NT2/D1 (cell line): ENCODE results near the gene STXBP5L.

ENCODE experiments used
- SUZ12 ChIP-seq: IDR thresholded peaks from 2 replicates; pipeline ENCODE4 v1.6.1; 2011; ENCODE audit not compliant: insufficient read length, insufficient read depth; ENCODE audit errors: extremely low read depth
- YY1 ChIP-seq: IDR thresholded peaks from 2 replicates; pipeline ENCODE4 v1.6.1; 2011; ENCODE audit not compliant: insufficient read length, insufficient read depth
- ZNF274 ChIP-seq: IDR thresholded peaks from 2 replicates; pipeline ENCODE4 v1.6.1; 2011; ENCODE audit warnings: mild to moderate bottlenecking, low read depth, low read length

GRCh38 chr3:121063628-121064027 is 155.6 kb downstream of the STXBP5L start:
- TF ChIP-seq YY1 = no peak
- no peak for TF ChIP-seq SUZ12
- TF ChIP-seq ZNF274 = no peak
